NCI-H510A treated with DMSO at 0.1 percent for 48 hours (cell line): Measurements from ENCODE around the gene AMH.

Experiments used
- DNase-seq: peaks from one replicate; lab custom pipeline; 2025; lab: John Stamatoyannopoulos, UW

AMH gene

DNA sequence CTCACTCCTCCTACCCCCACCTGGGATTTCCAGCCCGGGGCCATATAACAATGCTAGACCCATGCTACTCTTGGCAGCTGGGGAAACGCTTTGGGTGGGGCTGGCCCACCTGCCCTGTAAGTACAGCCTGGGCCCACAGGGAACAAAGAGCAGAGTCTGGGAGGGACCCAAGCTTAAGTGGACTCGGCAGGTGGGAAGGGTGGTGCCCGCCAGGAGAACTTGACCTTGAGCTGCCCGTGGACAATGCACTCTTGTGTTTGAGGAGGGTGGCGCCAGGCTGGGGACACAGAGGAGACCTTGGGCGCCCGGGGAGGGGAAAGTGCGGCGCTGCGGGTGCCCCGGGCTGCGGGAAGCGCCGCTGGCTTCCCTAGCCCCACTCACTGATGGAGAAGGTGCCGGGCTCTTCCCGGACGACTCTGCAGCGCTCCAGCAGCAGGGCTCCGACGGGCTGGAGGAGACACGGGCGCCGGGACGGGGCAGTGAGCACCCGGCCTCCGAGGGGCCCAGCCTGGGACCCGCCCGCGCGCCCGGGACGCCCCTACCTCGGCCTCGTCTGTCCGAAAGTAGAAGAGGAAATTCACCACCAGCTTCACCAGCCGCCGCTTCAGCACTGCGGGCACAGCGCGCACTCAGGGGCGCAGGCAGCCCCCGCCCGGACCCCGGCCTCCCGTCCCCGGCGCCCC is 13.6 kb upstream of the AMH start:
- peak; percentile 33 for DNase-seq

DNA sequence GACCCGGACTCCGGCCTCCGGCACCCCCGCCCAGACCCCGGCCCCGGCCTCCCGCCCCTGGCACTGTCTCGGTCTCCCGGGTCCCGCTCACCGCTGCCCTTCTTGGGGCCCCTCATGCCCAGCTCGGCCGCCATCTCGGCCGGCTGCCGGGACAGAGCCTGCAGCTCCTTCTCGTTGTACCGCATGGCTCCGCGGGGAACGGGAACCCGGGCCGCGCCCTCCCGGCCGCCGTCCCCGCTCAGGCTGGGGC is 13.1 kb upstream of the AMH start:
- no peak for DNase-seq

DNA sequence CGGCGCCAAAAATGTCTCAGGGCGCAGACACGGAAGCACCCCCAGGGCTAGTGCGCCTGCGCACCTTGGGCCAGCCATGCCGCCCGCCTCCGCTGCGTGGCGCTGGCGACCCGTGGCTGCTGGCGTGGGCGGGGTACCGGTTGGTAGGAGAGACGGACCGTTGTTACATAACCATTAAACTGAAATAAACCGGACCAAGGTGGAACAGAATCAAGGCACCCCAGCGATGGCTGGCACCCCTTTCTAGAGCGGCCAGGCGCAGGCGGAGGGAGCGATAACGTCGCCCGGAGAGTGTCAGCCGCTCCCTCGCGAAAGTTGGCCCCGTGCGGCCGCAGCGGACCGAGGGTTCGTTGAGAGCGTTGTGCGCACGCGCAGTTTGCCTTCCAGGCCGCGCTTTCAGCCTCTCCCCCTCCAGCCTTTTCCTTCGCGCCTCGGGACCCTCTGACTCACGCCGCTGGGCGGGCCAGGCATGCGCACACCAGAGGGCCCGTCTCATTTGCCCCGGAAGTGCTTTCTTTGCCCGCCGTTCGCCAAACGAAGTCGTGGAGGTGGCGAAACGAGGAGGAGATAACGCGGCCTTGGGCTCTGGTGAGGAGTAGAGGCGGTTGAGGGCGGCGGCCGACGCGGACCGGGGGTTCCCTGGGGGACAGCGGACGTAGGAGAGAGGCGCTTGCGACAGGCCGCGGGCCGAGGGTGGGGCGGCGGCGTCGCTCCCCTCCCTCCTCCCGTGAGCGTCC is 12.6 kb upstream of the AMH start, which contains the start of the genes PLEKHJ1 and SF3A2:
PLEKHJ1 (minus strand) TSS at position 16 of the 737 bp plus-strand sequence. CDS start 81 bp downstream, outside the sequence.
SF3A2 (plus strand) TSS at position 511 of the 737 bp plus-strand sequence. CDS start 6,595 bp downstream, outside the sequence.
- peak; percentile 88 for DNase-seq

DNA sequence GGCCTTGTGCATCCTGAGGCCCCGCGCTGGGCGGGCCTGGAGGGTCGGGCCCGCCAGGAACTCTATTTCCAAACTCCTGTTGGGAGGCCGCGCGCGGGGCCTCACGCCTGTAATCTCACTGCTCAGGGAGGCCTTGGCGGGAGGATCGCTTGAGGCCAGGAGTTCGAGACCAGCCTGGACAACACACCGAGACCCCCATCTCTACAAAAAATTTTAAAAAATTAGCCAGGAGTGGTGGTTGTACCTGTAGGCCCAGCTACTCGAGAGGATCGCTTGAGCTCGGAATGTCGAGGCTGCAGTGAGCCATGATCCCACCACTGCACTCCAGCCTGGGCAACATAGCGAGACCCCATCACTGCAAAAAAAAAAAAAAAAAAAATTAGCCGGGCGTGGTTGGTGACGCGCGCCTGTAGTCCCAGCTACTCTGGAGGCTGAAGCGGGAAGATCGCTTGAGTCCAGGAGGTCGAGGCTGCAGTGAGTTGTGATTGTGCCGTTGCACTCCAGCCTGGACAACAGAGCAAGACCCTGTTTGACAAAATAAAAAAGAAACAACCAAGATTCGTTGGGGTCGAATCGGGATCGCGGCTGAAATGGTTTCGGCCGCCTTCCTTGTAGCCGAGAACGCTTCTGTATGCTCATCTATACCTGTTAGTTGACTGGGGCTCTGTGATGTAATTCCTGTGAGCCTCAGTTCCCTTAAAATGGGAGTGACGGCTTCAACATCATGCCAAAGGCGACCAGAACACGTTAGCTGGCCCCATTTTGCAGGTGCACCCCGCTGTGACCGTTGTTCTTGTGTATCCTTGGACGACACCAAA is 11.9 kb upstream of the AMH start:
- no peak for DNase-seq

DNA sequence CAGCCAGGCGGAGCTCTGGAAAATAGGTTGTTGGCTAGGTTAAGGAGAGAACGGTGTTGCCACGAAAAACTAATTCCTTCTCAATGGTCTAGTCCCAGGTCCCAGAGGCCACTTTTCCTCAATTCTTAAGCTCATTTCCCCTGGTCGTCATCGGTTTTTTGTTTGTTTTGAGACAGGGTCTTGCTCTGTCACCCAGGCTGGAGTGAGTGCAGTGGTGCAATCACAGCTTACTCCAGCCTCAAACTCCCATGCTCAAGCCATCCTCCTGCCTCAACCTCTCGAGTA is 11.3 kb upstream of the AMH start:
- DNase-seq, result no peak

DNA sequence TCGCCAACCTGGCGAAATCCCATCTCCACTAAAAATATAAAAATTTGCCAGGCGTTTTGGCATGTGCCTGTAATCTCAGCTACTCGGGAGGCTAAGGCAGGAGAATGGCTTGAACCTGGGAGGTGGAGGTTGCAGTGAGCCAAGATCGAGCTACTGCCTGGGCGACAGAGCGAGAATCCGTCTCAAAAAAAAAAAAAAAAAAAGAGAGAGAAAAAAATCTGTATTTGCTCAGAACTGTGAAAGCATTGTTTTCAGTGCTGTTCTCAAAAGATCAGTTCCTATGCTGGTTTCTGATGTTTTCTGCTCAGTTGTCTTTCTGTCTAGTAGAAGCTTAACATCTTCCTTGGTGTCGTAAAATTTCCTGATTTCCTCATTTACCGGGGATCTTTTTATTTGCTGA is 9.9 kb upstream of the AMH start:
- DNase-seq, result no peak

DNA sequence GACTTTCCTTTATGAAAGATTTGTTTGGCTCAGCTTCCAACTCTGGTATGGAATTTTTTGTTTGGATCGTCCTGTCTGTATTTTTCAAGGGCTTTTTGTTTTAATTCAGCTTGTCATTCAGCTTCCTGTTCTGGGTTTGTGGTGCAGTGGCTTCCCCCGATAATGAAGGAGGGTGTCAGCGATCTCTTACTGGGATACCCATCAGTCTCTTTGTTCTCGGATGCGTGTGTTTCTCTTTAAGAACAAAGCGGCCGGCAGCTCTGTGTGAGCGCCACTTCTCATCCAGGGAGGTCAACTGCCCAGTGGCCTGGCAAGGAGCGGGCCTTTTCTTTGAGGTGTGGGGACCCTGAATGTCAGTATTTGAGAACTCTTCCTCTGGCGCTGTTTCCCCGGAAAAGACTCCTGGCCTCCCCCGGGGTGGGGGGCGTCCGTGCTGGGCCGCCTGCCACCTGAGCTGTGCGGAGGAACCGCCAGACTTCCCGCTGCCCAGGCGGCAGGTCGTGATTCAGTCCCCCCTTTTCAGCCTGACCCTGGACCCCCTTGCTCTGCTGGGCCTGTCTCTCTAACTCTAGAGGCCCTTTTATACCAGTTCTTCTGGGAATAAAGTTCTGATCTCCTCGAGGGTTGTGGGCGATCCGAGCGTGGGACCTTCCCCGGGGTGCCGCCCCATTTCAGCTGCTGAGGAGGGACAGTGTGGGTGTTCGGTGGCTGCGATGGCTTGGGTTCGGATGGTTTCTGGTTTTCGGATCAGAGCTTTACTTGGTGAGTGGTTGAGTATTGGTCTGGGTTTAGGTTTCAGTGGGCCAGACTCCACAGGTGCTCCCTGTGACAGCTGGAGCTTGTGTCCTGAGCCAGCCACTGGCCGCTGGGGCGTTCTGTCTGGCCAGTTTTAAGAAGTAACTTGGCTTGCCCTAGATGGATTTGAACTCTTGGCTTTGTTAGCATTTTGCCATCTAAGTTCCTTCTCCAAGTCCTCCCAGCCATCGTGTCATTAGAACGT is 9.1 kb upstream of the AMH start:
- no peak for DNase-seq

DNA sequence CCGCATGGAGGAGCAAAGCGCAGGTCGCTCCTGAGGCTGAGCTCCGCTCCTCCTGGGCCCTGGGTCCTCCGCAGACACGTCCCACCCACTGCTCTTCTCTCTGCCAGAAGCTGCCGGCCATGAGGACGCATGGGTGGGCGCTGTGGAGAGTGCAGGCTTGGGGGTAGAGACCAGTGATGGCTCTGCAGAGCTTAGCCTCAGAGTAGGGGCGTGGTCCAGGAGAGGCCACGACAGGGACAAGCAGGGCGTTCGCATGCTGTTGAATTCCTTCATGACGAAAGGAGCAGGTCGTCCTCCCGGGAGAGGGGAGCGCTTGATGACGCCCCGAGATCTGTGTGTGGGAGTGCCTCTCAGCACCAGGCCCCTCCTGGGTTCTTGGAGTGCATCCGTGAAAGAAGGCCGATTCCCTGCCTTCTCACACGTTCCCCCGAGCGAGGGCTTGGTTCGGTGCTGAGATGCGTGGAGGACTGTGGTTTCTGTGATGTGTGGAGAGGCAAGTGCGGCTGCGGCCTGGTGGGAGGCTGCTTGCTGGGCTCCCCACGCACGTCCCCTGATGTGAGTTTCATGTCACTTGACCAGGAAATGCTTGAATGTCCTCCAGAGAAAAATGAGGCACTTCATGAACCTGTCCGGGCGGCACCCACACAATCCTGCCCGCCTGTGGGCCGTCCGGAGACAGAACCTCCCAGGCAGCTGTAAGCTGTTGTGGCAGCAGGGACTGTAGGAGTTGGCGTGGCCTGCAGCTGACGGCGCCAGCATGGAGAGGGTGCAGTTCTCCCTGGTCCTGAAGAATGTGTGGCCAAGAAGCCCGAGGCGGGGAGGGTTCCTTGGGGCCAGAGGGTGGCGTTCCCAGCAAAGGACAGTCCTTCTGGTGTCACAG is 8.0 kb upstream of the AMH start:
- no peak for DNase-seq

DNA sequence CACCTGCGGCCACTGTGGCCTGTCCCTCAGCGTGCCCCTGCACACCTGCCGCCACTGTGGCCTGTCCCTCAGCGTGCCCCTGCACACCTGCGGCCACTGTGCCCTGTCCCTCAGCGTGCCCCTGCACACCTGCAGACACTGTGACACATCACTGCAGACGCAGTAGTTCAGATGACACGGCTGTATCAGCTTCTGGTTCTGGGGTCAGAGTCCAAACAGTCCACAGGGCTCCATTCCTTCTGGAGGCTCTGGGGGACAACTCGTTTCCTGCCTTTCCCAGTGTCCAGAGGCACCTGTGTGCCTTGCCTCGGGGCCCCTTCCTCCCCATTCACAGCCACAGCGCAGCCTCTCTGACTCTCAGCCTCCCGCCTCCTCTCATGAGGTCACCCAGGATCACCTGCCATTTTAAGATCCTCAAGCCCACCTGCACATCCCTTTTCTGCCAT is 7.0 kb upstream of the AMH start:
- no peak for DNase-seq

DNA sequence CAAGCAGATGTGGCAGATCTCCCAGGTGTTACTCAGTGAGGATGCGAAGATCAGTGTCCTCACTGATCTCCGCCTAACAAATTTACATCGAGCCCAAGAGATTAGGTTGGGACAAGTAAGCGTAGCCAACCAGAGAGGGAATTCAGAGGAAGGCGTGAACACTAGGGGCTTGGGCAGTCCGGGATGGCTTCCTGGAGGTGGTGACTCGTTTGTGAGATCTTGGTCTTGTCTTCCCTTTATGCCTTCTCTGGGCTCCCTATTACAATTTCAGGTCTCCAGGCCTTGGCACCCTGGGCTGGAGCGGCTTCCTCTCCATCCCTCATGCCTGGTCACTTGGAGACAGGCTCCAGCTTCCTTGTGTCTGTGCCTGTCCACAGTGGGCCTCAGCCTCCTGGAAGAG is 6.3 kb upstream of the AMH start:
- DNase-seq, result no peak

DNA sequence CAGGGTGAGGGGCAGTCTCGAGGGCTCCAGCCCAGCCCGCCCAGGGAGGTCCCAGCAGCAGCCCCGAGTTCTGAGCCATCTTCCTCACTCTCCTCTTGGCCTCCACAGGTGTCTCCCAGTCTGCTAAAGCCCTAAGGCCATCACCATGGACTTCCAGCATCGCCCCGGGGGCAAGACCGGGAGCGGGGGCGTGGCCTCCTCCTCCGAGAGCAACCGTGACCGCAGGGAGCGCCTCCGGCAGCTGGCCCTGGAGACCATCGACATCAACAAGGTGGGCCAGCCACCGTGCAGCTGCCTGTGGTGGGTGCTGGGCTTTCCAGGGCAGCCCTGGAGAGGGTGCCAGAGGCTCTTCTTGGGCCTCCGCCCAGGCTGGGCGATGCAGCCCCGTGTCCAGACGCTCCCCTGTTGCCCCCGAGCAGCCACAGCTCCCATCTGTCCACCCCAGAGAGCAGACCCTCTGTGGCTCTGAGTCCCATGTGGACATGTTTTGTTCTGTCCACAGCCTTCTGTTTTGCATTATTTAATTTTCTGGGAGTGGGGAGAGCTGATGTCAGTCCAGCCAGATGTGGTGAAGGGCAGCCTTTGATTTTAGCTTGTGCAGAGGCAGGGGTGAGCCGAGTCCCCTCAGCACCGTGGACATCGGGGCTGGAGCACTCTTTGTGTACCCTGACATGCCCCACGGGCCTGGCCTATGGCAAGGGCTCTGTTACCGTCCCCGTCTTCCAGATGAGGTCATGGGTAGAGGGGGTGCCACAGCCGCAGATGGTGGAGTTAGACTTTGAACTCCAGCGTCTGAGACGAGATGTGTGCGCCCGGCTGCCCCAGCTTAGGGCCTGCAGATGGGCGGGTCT is 5.6 kb upstream of the AMH start:
- DNase-seq, result no peak

DNA sequence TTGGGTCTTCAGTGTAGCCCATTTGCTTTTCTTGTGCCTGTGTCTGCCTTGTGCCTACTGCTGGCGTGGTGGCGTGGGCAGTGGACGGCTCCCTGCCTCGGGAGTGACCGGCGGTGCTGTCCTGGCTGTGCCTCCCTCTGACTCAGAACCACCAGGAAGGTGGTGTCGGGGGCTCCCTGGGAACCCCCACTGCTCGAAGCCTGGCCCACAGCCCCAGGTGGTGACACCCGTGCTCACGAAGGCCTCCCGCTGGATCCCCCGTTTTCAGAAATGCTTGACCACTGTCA is 5.1 kb upstream of the AMH start:
- DNase-seq, result no peak

DNA sequence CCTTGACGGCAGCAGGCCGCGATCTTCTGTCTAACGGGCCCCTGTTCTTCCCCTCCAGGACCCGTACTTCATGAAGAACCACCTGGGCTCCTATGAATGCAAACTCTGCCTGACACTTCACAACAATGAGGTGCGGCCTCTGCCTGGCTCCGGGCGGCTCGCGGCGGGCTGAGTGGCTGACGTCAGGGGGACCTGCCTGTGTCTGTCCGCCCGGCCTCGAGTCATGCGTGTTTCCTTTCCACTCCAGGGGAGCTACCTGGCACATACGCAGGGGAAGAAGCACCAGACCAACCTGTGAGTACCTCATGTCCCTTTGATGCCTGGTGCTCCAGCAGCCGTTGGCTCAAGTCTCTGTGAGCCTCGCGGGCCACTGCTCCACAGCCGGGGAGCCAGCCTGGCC is 4.6 kb upstream of the AMH start:
- no peak for DNase-seq

DNA sequence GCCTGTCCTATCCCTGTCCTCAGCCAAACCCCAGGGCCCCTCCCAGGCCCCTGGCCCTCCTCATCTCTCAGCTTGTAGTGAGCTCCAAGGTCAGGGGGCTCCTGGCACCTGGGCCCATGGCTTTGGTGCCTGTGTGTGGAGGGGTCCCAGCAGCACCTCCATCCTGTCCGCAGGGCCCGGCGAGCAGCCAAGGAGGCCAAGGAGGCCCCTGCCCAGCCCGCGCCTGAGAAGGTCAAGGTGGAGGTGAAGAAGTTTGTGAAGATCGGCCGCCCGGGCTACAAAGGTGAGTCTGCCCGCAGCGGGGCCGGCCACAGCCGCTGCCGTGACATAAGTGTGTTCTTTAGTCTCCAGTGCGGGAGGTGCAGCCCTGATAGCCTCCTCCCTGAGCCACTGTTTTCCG is 3.9 kb upstream of the AMH start:
- DNase-seq, result no peak

DNA sequence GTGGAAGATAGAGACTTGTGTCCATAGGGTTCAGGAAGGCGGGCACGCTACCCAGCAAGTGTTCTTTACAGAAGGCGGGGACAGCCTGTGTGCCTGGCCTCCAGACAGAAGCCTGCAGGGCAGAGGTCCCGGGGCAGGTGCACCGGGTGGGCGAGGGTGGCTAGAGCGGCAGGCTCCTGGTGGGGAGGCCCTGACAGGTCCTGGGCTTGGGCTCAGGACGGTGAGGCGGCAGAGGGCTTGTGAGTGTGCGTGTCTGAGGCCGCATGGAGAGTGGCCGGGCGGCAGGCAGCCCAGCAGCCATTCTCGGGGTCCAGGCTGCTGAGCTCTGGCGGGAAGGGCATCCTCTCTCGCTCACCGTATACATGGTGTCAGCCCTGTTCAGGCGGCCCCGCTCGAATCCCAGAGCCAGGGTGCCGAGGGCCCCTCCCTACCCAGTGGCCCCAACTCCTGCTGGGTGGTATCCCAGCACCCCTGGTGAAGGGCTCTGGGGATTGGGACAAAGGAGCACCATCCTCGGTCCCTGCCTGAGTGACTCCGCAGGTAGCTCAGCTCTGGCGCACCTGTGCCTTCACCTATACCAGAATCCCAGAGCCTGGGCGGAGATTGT is 3.0 kb upstream of the AMH start:
- no peak for DNase-seq

DNA sequence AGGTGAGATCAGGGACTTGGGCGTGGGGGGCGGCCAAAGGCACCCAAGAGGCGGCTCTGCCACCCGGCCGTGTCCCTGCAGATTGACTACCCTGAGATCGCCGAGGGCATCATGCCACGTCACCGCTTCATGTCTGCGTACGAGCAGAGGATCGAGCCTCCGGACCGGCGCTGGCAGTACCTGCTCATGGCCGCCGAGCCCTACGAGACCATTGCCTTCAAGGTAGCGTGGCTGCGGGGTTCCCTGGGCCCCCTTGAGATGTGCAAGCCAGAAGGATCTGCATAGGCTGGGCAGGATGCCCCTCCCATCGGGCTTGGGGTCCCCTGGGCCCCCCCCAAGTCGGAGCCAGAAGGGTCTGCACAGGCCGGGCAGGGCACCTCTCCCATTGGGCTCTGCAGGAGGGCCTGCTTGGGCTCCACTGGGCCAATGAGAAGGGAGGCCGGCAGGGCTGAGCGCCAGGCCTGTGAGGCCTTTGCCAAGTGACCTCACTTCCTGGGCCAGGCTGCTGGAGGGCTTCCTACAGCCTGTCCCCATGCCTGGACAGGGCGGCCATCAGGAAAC is 2.2 kb upstream of the AMH start:
- DNase-seq, result no peak

DNA sequence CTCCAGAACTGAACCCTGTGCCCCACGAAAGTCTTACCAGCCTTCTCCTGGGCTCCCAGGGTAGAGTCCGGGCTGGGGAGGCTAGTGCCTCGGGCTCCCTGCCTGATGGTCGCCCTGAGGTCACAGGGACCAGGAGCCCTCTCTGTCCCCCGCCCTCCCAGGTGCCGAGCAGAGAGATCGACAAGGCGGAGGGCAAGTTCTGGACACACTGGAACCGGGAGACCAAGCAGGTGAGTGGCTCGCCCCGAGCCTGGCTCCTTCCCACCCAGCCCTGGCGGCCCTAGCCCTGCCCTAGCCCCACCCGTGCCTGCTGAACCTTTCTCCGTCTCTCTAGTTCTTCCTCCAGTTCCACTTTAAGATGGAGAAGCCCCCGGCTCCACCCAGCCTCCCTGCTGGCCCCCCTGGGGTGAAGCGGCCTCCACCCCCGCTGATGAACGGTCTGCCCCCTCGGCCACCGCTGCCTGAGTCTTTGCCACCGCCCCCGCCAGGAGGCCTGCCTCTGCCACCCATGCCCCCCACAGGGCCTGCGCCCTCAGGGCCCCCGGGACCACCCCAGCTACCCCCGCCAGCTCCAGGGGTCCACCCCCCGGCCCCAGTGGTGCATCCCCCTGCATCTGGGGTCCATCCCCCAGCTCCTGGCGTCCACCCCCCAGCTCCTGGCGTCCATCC is 1.6 kb upstream of the AMH start:
- DNase-seq, result no peak

DNA sequence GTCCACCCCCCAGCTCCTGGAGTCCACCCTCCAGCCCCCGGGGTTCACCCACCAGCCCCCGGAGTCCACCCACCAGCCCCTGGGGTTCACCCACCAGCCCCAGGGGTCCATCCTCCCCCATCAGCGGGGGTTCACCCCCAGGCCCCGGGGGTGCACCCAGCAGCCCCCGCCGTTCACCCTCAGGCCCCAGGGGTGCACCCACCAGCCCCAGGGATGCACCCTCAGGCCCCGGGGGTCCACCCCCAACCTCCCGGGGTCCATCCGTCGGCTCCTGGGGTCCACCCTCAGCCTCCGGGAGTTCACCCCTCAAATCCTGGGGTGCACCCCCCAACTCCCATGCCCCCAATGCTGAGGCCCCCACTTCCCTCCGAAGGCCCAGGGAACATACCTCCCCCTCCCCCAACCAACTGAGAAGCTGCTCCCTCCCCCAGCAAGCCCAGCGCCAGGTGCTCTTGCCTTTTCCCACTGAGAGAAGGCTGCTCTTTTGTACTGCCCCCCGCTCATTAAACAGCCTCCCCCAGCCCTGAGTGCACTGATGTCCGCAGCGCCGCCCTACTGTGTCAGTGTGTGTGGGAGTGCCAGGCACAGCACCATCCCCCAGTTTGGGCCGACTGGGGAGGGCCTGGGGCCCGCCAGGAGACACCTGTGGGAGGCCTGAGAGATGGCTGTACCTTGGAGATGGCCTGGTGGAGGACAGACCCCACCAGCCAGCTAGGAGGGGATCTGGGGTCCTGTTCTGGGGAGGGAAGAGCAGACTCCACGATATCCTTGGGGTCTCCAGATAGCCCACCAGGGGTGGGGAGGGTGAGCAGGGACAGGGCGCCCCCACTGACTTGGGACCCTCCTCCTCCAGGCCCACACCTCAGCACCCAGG is 750 bp upstream of the AMH start:
- no peak for DNase-seq
